SK-N-SH (cell line): Measurements from ENCODE around the gene CCM2. TPM values are rescaled to one million over a fixed set of nuclear protein-coding genes. Genes with fewer than 3 reads are reported as not detected.

Experiments
- CTCF ChIA-PET: fragments of 300-600, 350-600 bp; formaldehyde crosslinking; extraction: SDS; loops from one replicate; lab custom pipeline; 2021; lab: Yijun Ruan, JAX
- POLR2A ChIA-PET: fragments of 350-600 bp; sonication (Branson Sonifier 250); formaldehyde crosslinking; extraction: SDS; loops from one replicate; lab custom pipeline; 2020; ENCODE audit warnings: antibody characterized with exemption, inconsistent platforms; lab: Yijun Ruan, JAX
- DNase-seq: peaks from one replicate; pipeline ENCODE4 v3.0.0; 2012
- H2AFZ ChIP-seq: fragments of 200-600 bp; sonication (generic); 2 replicates; pipeline ENCODE4 v1.8.1; 2016; ENCODE audit warnings: antibody characterized with exemption, mild to moderate bottlenecking, low read depth
- H3F3A ChIP-seq: fragments of 200-600 bp; sonication (generic); replicated peaks from 2 replicates; pipeline ENCODE3; 2016; ENCODE audit warnings: antibody characterized with exemption, mild to moderate bottlenecking; ENCODE audit not compliant: insufficient read depth
- H3K27ac ChIP-seq, 2 experiments: fragments of 200-500 bp in 1 of 2; fragments of 200-600 bp in 1 of 2; sonication (Bioruptor generic) in 1 of 2; sonication (generic), shearing (Covaris generic) in 1 of 2; 2 replicates each; pipeline versions ENCODE4 v1.5.1 to v1.6.1; 2014 to 2016; ENCODE audit warnings: low read depth in 2 of 2, inconsistent platforms in 1 of 2, low read length in 1 of 2, mild to moderate bottlenecking in 1 of 2, mixed read lengths in 1 of 2
- H3K27me3 ChIP-seq: fragments of 200-600 bp; sonication (generic), shearing (Covaris generic); 2 replicates; pipeline ENCODE4 v1.6.1; 2016; ENCODE audit warnings: mixed run types; ENCODE audit not compliant: insufficient read depth
- H3K36me3 ChIP-seq, 2 experiments: fragments of 200-500 bp in 1 of 2; fragments of 200-600 bp in 1 of 2; sonication (Bioruptor generic) in 1 of 2; sonication (generic) in 1 of 2; replicated peaks in 1 of 2; 2 replicates each; pipeline versions ENCODE3 to v1.5.1; 2014 to 2016; ENCODE audit warnings: low read length in 1 of 2, mild to moderate bottlenecking in 1 of 2; ENCODE audit not compliant: insufficient read depth in 2 of 2, control insufficient read depth in 1 of 2
- H3K4me1 ChIP-seq, 2 experiments: fragments of 200-500 bp in 1 of 2; fragments of 200-600 bp in 1 of 2; sonication (Bioruptor generic) in 1 of 2; sonication (generic), shearing (Covaris generic) in 1 of 2; 2 replicates each; pipeline versions ENCODE4 v1.5.1 to v1.6.1; 2014 to 2016; ENCODE audit warnings: low read depth in 1 of 2, low read length in 1 of 2, mixed run types in 1 of 2; ENCODE audit not compliant: insufficient read depth in 2 of 2, control insufficient read depth in 1 of 2
- H3K4me2 ChIP-seq: fragments of 200-600 bp; sonication (generic), shearing (Covaris generic); 2 replicates; pipeline ENCODE4 v1.6.1; 2017; ENCODE audit warnings: mixed run types
- H3K4me3 ChIP-seq, 2 experiments: fragments of 200-500 bp in 1 of 2; fragments of 200-600 bp in 1 of 2; sonication (Bioruptor generic) in 1 of 2; sonication (generic), shearing (Covaris generic) in 1 of 2; 2 replicates each; pipeline versions ENCODE4 v1.5.1 to v1.8.1; 2014 to 2016; ENCODE audit warnings: low read depth in 2 of 2, inconsistent platforms in 1 of 2, low read length in 1 of 2, mild to moderate bottlenecking in 1 of 2, mixed read lengths in 1 of 2, moderate library complexity in 1 of 2
- H3K79me2 ChIP-seq: fragments of 200-600 bp; sonication (generic); 2 replicates; pipeline ENCODE4 v1.8.1; 2017; ENCODE audit warnings: mild to moderate bottlenecking; ENCODE audit not compliant: insufficient read depth
- H3K9ac ChIP-seq: fragments of 200-600 bp; sonication (generic); 2 replicates; pipeline ENCODE4 v1.6.1; 2017; ENCODE audit warnings: mixed run types
- H3K9me2 ChIP-seq: fragments of 200-600 bp; sonication (generic); 2 replicates; pipeline ENCODE4 v1.6.1; 2017; ENCODE audit warnings: mixed run types
- H3K9me3 ChIP-seq: fragments of 200-600 bp; sonication (generic); 2 replicates; pipeline ENCODE4 v1.6.1; 2017; ENCODE audit warnings: mixed run types, mild to moderate bottlenecking, moderate library complexity
- H4K20me1 ChIP-seq: fragments of 200-600 bp; sonication (generic); 2 replicates; pipeline ENCODE4 v1.6.1; 2017; ENCODE audit warnings: mild to moderate bottlenecking, mixed run types; ENCODE audit not compliant: insufficient read depth
- FOXM1 ChIP-seq: IDR thresholded peaks from 2 replicates; pipeline ENCODE4 v1.4.0; 2012; ENCODE audit warnings: low read depth, mild to moderate bottlenecking
- GABPA ChIP-seq: IDR thresholded peaks from 2 replicates; pipeline ENCODE4 v1.4.0; 2012; ENCODE audit warnings: low read depth, mild to moderate bottlenecking
- GATA2 ChIP-seq: sonication (generic); formaldehyde crosslinking; IDR thresholded peaks from 2 replicates; pipeline ENCODE4 v1.5.0; 2020; ENCODE audit warnings: mild to moderate bottlenecking, missing genetic modification reagents
- JUND ChIP-seq: IDR thresholded peaks from 2 replicates; pipeline ENCODE4 v1.4.0; 2012
- MAX ChIP-seq: IDR thresholded peaks from 2 replicates; pipeline ENCODE4 v1.4.0; 2012; ENCODE audit warnings: low read depth
- NFIC ChIP-seq: IDR thresholded peaks from 2 replicates; pipeline ENCODE4 v1.4.0; 2012; ENCODE audit warnings: borderline replicate concordance
- RCOR1 ChIP-seq: fragments of 150-350 bp; IDR thresholded peaks from 2 replicates; pipeline ENCODE4 v1.6.1; 2017; ENCODE audit warnings: antibody characterized with exemption, low read length
- REST ChIP-seq: IDR thresholded peaks from 2 replicates; pipeline ENCODE4 v1.6.1; 2012; ENCODE audit warnings: mild to moderate bottlenecking, low read depth, low read length, moderate library complexity
- SMC3 ChIP-seq: IDR thresholded peaks from 2 replicates; pipeline ENCODE4 v1.6.1; 2012; ENCODE audit warnings: low read depth, low read length, improper control_type of control experiment
- TAF1 ChIP-seq: IDR thresholded peaks from 2 replicates; pipeline ENCODE4 v1.6.1; 2012; ENCODE audit warnings: low read depth, mild to moderate bottlenecking, low read length, moderate library complexity, borderline replicate concordance
- TEAD4 ChIP-seq: IDR thresholded peaks from 2 replicates; pipeline ENCODE4 v1.4.0; 2012; ENCODE audit warnings: mild to moderate bottlenecking, borderline replicate concordance; ENCODE audit not compliant: insufficient read depth
- ZBTB33 ChIP-seq: IDR thresholded peaks from 2 replicates; pipeline ENCODE4 v1.4.0; 2012; ENCODE audit warnings: low read depth, borderline replicate concordance
- whole genome bisulfite sequencing: methylation state at CpG from one replicate; pipeline ENCODE4 v1.1.6; 2017; ENCODE audit warnings: low lambda C conversion rate; 5-methylcytosine and 5-hydroxymethylcytosine counted together
- polyA plus RNA-seq, 3 experiments: library from polyadenylated mRNA; depleted of rRNA; stranded (reverse); fragments of >200 nt; gene quantifications; 2 replicates each; pipeline ENCODE4 v1.2.3, GENCODE V29; 2012

Gene CCM2
- polyA plus RNA-seq, 1 of the 3 experiments (the other 2 are of a cell fraction), result 83.2 TPM

GRCh38 chr7:45080958-45081669 is 81.1 kb downstream of the CCM2 start:
- Histone ChIP-seq H2AFZ (no peak overlapping the region), H3K79me2 (no peaks in the 10 kb centered on the region), H3K36me3 (peaks cover 7 to 48% of the 10 kb centered on the region in 2 experiments), H3K27me3 (no peaks in the 10 kb centered on the region), H3K9ac (no peak overlapping the region), H3F3A (peaks cover 3% of the 10 kb centered on the region)
- CTCF ChIA-PET, result interaction anchor here (1.6 to 2.2 kb wide), 2 partner anchors 45 to 55 kb away, joined by 4 to 10 read pairs; no protein-coding TSS in a partner anchor
- TF ChIP-seq ZBTB33 (no peak), RCOR1 (no peak), GABPA (no peak), FOXM1 (no peak), SMC3 (no peak), TAF1 (no peak), MAX (no peak), GATA2 (CRISPR knock-in tag) (no peak), REST (no peak), JUND (no peak), NFIC (no peak), TEAD4 (no peak)
- TF ChIP-seq, all 33 proteins: peak for 0
- POLR2A ChIA-PET, result interaction anchor here (1.2 to 1.3 kb wide), 3 partner anchors 8 to 107 kb away, joined by 3 to 5 read pairs (median 4); no protein-coding TSS in a partner anchor
- no peaks in the 10 kb centered on the region for H3K9me2 ChIP-seq
- H3K9me3 ChIP-seq, result no peaks in the 10 kb centered on the region
- peak; percentile 30 for DNase-seq
- H3K4me2 ChIP-seq, result no peak overlapping the region
- no peaks in the 10 kb centered on the region for H4K20me1 ChIP-seq
- H3K27ac ChIP-seq, result no peak overlapping the region; a peak in 1 of 4 replicates
- H3K4me1 ChIP-seq, result peaks cover 0 to 9% of the 10 kb centered on the region in 2 experiments; a peak in 1 of 4 replicates
- no peak overlapping the region for H3K4me3 ChIP-seq
- 92% methylated on average over 14 of the region's 14 CpGs for WGBS
